PC-3 (cell line): Measurements from ENCODE around the gene FUCA2. TPM values are rescaled to one million over a fixed set of nuclear protein-coding genes. Genes with fewer than 3 reads are reported as not detected.

Source experiments
- ATAC-seq: fragments of 200-7000 bp; cut with Tn5 transposase; 2 replicates; pipeline ENCODE4 v1.9.1; 2020; ENCODE audit warnings: mild to moderate bottlenecking, moderate library complexity
- BruUV-seq: library from RNA; stranded (reverse); fragments of 400-500 nt; replicated peaks from 2 replicates; lab custom pipeline; 2021; lab: Mats Ljungman, UMichigan
- CTCF ChIA-PET: fragments of 300-600 bp; sonication (Branson Sonifier 250); formaldehyde crosslinking; loops from one replicate; lab custom pipeline; 2022; ENCODE audit warnings: antibody characterized with exemption; lab: Charles Lee
- POLR2A ChIA-PET: fragments of 300-600 bp; sonication (Branson Sonifier 250); formaldehyde crosslinking; loops from one replicate; lab custom pipeline; 2022; ENCODE audit warnings: antibody characterized with exemption; ENCODE audit not compliant: unreplicated experiment; lab: Charles Lee
- DNase-seq: peaks from one replicate; pipeline ENCODE4 v3.0.0-alpha.2; 2015
- H2AFZ ChIP-seq: fragments of 300-600 bp; sonication (generic); 2 replicates; pipeline ENCODE4 v1.6.0; 2016; ENCODE audit warnings: antibody characterized with exemption, low read length
- H3F3A ChIP-seq: fragments of 300-600 bp; sonication (generic); one replicate; pipeline ENCODE4 v1.6.0; 2017; ENCODE audit warnings: antibody characterized with exemption, low read length, control low read depth, mild to moderate bottlenecking; ENCODE audit not compliant: unreplicated experiment
- H3K27ac ChIP-seq: fragments of 300-600 bp; sonication (generic); 2 replicates; pipeline ENCODE4 v1.5.1; 2016; ENCODE audit warnings: mild to moderate bottlenecking, low read length
- H3K27me3 ChIP-seq: fragments of 300-600 bp; sonication (generic); 2 replicates; pipeline ENCODE4 v1.6.1; 2016; ENCODE audit warnings: low read length, mixed read lengths
- H3K36me3 ChIP-seq: fragments of 300-600 bp; sonication (generic); 2 replicates; pipeline ENCODE4 v1.6.1; 2016; ENCODE audit warnings: low read depth, mixed run types, low read length, mixed read lengths
- H3K4me1 ChIP-seq: fragments of 300-600 bp; sonication (generic); 2 replicates; pipeline ENCODE4 v1.5.1; 2016; ENCODE audit warnings: low read length; ENCODE audit not compliant: insufficient read depth
- H3K4me2 ChIP-seq: fragments of 300-600 bp; sonication (generic); 2 replicates; pipeline ENCODE4 v1.6.0; 2016; ENCODE audit warnings: low read length
- H3K4me3 ChIP-seq: fragments of 300-600 bp; sonication (generic); 2 replicates; pipeline ENCODE4 v1.5.1; 2016; ENCODE audit warnings: mild to moderate bottlenecking, low read length, mixed read lengths
- H3K79me2 ChIP-seq: fragments of 300-600 bp; sonication (generic); 2 replicates; pipeline ENCODE4 v1.6.1; 2017; ENCODE audit warnings: low read length, mixed read lengths
- H3K9ac ChIP-seq: fragments of 300-600 bp; sonication (generic); 2 replicates; pipeline ENCODE4 v1.6.0; 2016; ENCODE audit warnings: mild to moderate bottlenecking, low read length
- H3K9me2 ChIP-seq: fragments of 300-600 bp; sonication (generic); replicated peaks from 2 replicates; pipeline ENCODE4 v1.6.1; 2016; ENCODE audit warnings: mixed run types, low read length, mixed read lengths
- H3K9me3 ChIP-seq: fragments of 300-600 bp; sonication (generic); 2 replicates; pipeline ENCODE4 v1.6.1; 2016; ENCODE audit warnings: low read length, mixed read lengths
- H4K20me1 ChIP-seq: fragments of 300-600 bp; sonication (generic); 2 replicates; pipeline ENCODE4 v1.6.1; 2016; ENCODE audit warnings: low read length, mixed read lengths
- EZH2 ChIP-seq: fragments of 300-600 bp; sonication (generic); IDR thresholded peaks from one replicate; pipeline ENCODE4 v1.6.1; 2017; ENCODE audit warnings: antibody characterized with exemption, mild to moderate bottlenecking, low read length; ENCODE audit not compliant: unreplicated experiment
- EZH2phosphoT487 ChIP-seq: fragments of 300-600 bp; sonication (generic); IDR thresholded peaks from 2 replicates; pipeline ENCODE4 v1.6.1; 2018; ENCODE audit warnings: mild to moderate bottlenecking, antibody characterized with exemption, low read length, borderline replicate concordance
- intact Hi-C: fragments of 100-400 bp; cut with micrococcal nuclease; formaldehyde crosslinking; loops from 2 replicates; pipeline ENCODE4 v1.9.0; 2023
- total RNA-seq: library from RNA; depleted of rRNA; stranded (reverse); fragments of >200 nt; gene quantifications from 2 replicates; pipeline ENCODE4 v1.2.3, GENCODE V29; 2014
- TF ChIP-seq, protein P1 (sequence below): fragments of 300-600 bp; sonication (generic); conservative IDR thresholded peaks from 2 replicates; pipeline ENCODE4 v1.5.1; 2017; ENCODE audit warnings: antibody characterized with exemption, low read depth, mild to moderate bottlenecking, low read length

Gene FUCA2
- total RNA-seq, 1 experiment from 2014 or later: 52.8 TPM

DNA sequence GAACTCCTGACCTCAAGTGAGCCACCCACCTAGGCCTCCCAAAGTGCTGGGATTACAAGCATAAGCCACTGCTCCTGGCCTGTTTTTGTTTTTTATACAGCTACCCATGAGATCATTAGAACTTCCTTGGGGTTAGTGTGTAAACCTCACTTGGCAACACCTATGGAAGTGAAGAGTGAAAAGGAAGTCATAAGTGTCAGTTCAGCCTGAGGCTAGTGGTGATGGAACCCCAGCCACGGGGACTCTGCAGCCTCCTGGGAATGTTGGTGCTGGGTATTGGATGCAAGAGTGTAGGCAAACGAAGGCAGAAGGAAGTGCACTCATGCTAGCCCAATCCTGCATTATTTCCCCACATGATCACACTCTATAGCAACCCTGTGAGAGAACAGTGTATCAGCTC lies 33.6 kb upstream of the FUCA2 start:
- Histone ChIP-seq H4K20me1 (no peaks in the 10 kb centered on the region), H3K27ac (no peak overlapping the region), H3K4me2 (no peak overlapping the region), H3K79me2 (no peaks in the 10 kb centered on the region), H3K4me3 (no peak overlapping the region), H3K9me2 (no peaks in the 10 kb centered on the region), H2AFZ (no peak overlapping the region), H3K9me3 (no peaks in the 10 kb centered on the region), H3K36me3 (no peaks in the 10 kb centered on the region), H3K4me1 (no peaks in the 10 kb centered on the region), H3F3A (no peaks in the 10 kb centered on the region), H3K9ac (no peak overlapping the region), H3K27me3 (no peaks in the 10 kb centered on the region)
- no TSS peak for BruUV-seq
- POLR2A ChIA-PET: no interaction called here
- intact Hi-C loops: no loop called here
- ATAC-seq (no peak), DNase-seq (no peak)
- no peak for TF ChIP-seq EZH2
- TF ChIP-seq EZH2phosphoT487: no peak
- TF ChIP-seq, protein P1, sequence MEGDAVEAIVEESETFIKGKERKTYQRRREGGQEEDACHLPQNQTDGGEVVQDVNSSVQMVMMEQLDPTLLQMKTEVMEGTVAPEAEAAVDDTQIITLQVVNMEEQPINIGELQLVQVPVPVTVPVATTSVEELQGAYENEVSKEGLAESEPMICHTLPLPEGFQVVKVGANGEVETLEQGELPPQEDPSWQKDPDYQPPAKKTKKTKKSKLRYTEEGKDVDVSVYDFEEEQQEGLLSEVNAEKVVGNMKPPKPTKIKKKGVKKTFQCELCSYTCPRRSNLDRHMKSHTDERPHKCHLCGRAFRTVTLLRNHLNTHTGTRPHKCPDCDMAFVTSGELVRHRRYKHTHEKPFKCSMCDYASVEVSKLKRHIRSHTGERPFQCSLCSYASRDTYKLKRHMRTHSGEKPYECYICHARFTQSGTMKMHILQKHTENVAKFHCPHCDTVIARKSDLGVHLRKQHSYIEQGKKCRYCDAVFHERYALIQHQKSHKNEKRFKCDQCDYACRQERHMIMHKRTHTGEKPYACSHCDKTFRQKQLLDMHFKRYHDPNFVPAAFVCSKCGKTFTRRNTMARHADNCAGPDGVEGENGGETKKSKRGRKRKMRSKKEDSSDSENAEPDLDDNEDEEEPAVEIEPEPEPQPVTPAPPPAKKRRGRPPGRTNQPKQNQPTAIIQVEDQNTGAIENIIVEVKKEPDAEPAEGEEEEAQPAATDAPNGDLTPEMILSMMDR: no peak
- CTCF ChIA-PET: no interaction called here

DNA sequence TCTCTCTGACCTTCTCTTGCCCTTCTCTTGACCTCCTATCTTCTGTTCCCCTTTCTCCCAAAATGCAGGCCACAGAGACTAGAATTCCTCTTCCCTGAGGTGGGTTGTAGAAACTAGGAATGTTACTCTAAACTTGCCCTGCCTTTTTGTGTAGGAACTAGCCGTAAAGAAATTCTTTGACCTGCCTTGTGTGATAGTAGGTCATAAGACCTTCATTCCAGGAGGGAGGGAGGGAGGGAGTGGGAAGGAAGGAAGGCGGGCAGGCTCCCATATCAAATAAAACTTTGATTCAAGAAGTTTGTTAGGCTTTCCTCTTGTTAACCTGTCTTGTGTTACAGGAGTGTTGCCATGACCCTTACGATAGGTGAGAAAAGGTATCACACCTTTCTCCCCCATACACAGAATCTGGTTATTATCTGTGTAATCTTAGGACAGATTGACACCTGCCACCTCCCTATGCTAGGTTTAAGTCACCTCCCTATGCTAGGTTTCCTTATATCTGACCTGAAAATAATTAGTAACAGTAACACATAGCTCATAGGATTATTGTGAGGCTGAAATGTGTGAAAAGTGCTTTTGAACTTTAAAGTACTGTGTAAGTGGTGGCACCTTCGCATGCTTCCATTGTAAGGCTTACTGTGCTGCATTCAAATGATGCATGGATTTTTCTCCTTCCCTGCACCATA lies 32.6 kb upstream of the FUCA2 start:
- ATAC-seq (no peak), DNase-seq (no peak)
- Histone ChIP-seq H3K4me2 (no peak overlapping the region), H4K20me1 (no peaks in the 10 kb centered on the region), H3K4me1 (no peaks in the 10 kb centered on the region), H3K27ac (no peak overlapping the region), H3K79me2 (no peaks in the 10 kb centered on the region), H3K9me3 (no peaks in the 10 kb centered on the region), H3K9ac (no peak overlapping the region), H3K27me3 (no peaks in the 10 kb centered on the region), H3K4me3 (no peak overlapping the region), H2AFZ (no peak overlapping the region), H3K9me2 (no peaks in the 10 kb centered on the region), H3K36me3 (no peaks in the 10 kb centered on the region), H3F3A (no peaks in the 10 kb centered on the region)
- CTCF ChIA-PET: no interaction called here
- intact Hi-C loops: no loop called here
- TF ChIP-seq EZH2 (no peak), EZH2phosphoT487 (no peak)
- TF ChIP-seq, protein P1: no peak
- BruUV-seq: no TSS peak
- POLR2A ChIA-PET: no interaction called here

DNA sequence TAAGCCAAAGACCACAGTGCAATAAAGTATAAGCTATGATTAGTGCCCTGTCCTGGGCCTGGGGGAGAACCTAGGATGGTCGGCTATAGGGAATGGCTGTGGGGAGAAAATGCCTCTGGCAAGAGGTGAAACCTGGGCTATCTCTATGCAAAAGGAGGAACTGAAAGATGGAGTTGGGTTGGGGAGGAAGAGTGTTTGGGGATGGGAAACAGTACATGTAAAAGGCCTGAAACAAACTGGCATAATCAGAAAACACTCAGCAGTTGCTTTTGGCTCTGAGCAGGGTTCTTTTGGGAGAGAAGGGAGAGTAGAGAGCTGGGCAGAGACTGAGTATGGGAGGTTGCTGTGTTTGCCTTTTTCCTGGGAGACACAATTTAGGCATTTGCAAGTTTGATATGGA lies 31.9 kb upstream of the FUCA2 start:
- Histone ChIP-seq H3F3A (no peaks in the 10 kb centered on the region), H3K9ac (no peak overlapping the region), H3K9me2 (no peaks in the 10 kb centered on the region), H3K4me2 (no peak overlapping the region), H3K27ac (no peak overlapping the region), H3K79me2 (0 out of 2 replicates have a peak, but pooled peaks cover 3% of the 10 kb centered on the region), H2AFZ (no peak overlapping the region), H3K27me3 (no peaks in the 10 kb centered on the region), H3K4me3 (no peak overlapping the region), H4K20me1 (no peaks in the 10 kb centered on the region), H3K9me3 (no peaks in the 10 kb centered on the region), H3K4me1 (no peaks in the 10 kb centered on the region), H3K36me3 (no peaks in the 10 kb centered on the region)
- BruUV-seq: no TSS peak
- intact Hi-C loops: no loop called here
- CTCF ChIA-PET: no interaction called here
- DNase-seq (no peak), ATAC-seq (no peak)
- no peak for TF ChIP-seq EZH2
- TF ChIP-seq EZH2phosphoT487: no peak
- TF ChIP-seq, protein P1: no peak
- POLR2A ChIA-PET: no interaction called here
